Retina (tissue), 1 donor: Measurements from ENCODE around the gene PITRM1.

Experiments used
- DNase-seq: peaks from one replicate; pipeline ENCODE4 v3.0.0-alpha.2; 2016

PITRM1 gene

DNA sequence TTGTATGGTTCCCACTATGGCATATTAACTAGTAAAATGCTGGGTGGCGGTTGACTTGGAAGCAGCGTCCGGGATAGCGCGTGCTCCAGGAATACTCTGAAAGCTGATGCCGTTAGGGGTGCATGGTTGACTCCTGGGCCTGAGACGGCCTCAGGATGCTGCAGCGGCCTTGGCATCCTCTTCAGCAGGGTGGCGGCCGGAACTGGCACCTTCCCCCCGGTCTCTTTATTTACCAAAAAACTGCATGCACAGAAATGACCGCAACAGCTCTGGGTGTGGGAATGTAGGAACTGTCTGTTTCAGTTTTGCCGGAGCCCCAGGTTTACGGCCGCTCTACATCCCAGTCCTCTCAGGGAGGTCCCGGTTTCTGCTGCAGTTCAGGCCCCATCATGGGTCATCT, 76.4 kb downstream of the PITRM1 start:
- DNase-seq, result no peak

DNA sequence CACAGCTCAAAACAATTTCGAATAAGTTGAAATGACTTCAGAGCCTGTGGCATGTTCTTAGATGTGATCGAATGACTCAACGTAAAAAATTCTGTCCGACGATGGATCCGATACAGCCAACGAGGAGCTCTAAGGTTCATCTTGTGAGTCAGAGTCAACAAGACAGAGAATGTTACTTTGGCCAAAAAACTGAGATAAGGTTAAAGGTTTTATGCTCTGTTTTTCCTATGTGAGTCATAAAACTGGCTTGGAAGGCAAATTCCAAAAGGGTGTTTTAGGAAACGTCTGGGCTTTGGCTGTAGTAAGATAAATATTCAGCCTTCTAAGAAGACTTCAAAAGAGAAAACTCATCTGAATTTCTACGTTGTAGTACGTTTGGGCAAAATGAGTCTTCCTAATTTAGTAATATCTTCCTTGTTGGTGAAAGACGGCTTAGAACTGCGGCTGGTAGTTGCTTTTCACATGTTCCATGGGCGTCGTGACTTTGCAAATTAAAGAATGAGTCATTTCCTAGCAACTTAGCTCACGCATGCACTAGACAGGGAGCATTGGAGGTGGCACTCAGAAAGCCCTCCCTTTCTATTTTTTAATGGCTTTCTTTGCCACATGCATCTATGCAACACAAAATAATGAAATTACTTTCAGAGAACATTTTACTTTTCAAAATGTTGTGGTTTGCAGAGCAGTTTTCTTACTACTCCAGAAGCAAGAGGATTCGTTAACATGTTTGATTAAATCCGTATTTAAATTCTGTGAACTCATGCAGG, 77.0 kb downstream of the PITRM1 start:
- DNase-seq, result no peak

DNA sequence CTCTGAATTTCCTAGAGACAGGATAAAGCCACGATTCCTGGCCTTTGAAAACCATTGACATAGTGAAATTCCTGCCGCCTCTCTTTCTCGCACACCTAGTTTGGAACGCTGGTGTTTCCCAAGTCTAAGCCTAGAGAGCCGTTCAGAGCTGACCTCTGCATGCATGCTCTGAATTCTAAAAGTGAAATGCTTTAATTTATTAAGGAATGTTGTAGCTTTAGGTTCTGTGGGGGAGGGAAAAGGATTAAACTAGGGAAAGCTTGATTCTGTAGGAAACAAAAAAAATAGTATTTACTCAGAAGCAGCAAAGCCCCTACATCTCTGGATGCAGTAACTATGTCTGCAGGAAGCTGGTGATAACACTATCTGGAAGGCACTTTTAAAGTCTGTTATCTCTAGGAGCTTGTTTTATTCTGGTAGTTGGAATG, 78.0 kb downstream of the PITRM1 start:
- no peak for DNase-seq

DNA sequence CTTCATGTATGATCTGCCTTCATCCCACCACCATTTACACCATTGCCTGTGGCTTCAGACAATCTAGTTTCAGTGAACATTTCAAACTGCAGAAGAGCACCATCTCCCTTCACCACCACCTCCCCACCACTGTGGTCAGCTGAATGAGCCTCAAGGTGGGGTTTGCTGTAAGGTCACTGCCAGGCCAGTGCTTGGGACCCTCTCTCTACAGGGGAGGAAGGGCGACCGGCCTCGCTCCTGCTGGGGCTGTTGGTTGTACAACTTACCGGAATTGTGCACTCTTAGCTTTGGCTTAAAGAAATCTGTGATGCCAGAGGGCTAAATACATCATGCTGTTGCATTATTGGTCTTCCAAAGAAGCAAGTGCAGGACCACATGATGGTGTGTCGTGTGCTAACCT, 78.6 kb downstream of the PITRM1 start:
- DNase-seq, result no peak

DNA sequence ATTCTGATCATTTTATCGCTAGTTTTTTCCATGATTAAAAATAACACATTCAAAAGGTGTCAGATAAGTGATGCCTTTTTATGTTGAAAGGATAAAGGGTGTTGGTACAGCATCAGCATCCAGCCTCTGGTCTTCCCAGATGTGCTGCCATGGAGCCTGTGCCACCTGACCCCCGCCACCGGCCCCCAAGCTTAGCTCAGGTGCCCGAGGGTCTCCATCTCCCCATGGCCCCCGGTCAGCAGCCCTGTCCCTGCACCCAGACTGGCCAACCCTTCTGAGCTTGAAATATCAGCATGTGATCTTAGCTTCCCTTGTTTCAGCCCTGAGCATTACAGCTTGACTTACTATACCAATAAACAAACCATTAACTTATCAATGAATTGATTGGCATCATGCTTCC, 80.7 kb downstream of the PITRM1 start:
- no peak for DNase-seq

DNA sequence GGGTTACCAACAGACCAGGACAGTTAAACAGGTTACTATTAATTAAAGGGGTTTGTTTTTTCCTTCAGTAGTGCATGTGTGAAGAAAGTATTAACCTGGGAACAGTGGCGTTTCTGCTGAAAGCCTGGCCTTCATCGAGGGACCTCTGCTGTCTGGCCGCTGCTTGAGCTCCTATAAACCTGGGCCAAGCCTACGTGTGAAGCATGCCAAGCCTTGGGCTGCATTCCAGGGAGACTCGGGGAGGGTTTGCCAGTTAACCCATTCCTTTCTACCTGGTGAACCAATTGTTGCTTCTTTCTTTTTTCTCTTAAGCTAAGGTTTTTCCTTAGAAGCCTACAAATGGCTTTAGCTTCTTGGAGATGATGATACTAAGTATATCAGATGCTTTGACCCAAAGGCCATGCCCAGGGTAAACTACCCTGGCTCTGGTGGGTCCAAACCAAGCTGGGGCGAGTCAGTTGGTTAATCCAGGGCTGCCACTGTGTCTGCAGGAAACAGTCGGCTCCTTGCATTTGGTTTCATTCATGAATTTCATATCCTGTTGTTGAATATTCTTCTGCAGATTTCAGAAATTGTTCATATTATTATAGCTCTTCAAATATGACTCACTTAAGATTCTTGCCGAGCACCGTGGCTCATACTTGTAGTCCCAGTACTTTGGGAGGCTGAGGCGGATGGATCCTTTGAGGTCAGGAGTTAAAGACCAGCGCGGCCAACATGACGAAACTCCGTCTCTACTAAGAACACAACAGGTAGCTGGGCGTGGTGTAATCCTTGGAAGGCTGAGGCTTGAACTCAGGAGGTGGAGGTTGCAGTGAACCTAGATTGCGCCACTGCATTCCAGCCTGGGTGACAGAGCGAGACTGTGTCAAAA, 81.4 kb downstream of the PITRM1 start:
- no peak for DNase-seq

DNA sequence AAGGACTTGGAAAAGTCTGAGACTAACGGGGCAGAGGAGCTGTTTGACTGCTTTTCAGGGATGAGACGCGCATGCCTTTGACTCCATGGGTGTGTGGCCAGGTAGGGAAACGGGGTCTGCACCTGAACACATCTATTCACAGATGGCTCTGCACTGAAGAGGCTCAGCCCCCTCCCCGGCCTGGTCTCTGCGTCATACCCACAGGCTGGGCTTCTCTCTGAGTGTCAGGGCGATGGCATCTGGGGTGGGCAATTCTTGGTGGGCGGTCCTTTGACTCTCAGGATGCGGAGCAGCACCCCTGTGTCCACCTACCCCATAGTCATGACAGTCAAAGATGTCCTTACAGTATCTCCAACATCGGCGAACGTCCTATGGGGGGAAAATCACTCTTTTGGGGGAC, 82.2 kb downstream of the PITRM1 start:
- no peak for DNase-seq
